GM21447 (cell line): Measurements from ENCODE around the gene GHDC.
"Not testable (repeated sequence)": the region's sequence is repeated elsewhere in the genome, so short reads cannot be mapped to it uniquely, and the experiment has no call there.

ENCODE experiments used
- ATAC-seq: cut with Tn5 transposase; IDR thresholded peaks from one replicate; pipeline ENCODE4 v1.9.1; 2021; ENCODE audit not compliant: unreplicated experiment

Gene GHDC

DNA sequence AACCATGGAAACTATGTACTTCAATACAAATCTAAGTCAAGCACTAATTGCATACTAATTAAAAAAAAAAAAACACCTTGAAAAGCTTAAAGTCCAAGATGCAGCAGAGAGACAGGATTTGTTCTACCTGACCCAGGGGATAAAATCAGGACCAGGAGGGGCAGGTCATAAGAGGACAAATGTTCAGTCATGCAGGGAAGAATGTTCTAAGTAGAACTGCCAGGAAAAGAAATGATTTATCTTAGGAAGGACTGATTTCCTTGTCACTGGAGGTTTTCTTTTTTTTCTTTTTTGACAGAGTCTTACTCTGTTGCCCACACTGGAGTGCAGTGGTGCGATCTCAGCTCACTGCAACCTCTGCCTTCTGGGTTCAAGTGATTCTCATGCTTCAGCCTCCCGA is 9.1 kb upstream of the GHDC start:
- ATAC-seq: no peak

DNA sequence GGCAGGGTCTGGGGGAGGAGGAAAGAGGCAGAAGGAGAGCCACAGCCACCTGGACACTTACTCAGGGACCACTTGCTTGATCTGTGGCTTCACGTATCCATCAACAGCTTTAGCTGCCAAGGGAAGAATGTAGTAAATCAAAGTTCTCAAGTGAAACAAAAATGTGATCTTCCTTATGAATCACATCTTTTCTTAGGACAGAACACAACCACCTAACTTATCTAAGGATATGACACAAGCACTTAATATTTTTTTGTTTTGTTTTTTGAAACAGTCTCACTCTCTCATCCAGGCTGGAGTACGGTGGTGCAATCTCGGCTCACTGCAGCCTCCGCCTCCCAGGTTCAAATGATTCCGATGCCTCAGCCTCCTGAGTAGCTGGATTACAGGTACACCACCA is 8.4 kb upstream of the GHDC start:
- ATAC-seq: no peak

DNA sequence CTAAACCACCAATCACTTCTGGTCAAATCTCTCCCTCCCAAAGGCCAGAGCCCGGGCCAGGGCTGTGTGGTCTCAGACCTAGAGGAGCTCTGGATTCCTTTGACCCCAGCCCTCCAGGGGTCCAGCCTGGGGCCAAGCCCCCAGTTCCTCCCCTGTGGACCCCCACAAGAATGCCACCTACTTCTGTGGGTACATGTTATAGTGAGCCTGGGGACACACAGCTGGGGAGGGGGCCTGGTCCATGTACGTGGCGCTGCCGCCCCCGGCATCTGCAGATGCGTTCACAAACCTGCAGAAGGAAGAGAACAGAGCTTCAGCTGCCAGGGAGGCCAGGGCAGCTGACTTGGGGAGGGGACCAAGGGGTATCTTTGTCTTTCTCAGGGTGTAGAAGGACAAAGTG is 7.9 kb upstream of the GHDC start:
- no peak for ATAC-seq

DNA sequence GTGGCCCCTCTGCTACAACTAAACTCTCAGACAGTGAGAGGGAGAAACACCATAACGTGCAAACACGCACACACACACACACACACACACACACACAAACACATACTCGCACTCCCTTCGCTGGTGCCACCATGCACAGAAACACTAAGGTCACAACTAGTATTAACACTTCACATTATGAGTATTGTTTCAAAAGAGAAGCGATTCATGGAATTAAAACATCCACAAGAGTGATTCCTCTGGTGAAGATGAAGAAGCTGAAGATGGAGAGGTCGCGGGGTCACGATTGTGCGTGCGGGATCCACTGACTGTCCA is 7.1 kb upstream of the GHDC start:
- ATAC-seq: no peak

GRCh38 chr17:42200706-42201457 is 6.6 kb upstream of the GHDC start:
- no peak for ATAC-seq

DNA sequence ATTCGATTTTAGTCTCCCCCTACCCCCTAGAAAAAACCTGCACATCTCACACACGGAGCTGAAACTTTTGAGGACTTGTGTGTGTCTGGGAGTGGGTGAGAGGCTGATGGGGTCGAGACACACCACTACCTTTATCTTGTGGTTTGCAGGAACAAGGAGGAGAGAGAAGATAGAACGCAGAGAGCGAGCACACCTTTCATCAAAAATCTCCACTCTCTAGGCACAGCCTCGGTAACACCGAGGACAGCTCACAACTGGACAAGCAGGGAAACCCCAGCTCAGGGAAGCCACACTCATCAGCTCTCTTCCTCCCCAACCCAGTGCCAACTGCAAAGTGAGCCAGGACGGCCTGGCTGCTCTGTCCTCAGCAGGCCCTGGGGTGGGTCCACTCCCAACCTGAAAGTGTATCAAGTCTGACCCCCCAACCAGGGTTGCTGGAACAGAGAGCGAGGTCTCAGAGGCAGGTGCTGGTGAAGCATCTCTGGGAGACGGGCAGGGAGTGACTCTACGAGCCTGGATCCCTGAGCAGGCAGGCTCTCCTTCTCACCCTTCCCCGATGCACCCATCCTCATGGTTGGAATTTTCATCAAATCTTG is 5.2 kb upstream of the GHDC start:
- no peak for ATAC-seq

- ATAC-seq: no peak
Observed at GRCh38 chr17:42198897-42199296, 4.6 kb upstream of the GHDC start.

DNA sequence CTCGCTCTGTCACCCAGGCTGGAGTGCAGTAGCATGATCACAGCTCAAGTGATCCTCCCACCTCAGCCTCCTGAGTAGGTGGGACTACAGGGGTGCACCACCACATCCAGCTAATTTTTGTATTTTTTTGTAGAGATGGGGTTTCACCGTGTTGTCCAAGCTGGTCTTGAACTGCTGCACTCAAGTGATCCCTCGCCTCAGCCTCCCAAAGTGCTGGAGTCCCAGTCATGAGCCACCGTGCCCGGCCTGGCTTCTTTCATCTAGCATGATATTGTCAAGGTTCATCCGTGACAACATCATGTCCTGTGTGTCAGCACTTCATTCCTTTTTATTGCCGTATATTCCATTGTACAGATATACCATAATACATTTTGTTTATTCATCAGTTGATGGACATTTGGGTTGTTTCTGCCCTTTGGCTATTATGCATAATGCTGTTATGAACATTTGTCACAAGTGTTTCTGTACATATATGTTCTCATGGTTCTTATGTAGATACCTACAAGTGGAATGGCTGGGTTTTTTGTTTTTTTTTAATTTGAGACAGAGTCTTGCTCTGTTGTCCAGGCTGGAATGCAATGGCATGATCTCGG is 3.4 kb upstream of the GHDC start:
- no peak for ATAC-seq

DNA sequence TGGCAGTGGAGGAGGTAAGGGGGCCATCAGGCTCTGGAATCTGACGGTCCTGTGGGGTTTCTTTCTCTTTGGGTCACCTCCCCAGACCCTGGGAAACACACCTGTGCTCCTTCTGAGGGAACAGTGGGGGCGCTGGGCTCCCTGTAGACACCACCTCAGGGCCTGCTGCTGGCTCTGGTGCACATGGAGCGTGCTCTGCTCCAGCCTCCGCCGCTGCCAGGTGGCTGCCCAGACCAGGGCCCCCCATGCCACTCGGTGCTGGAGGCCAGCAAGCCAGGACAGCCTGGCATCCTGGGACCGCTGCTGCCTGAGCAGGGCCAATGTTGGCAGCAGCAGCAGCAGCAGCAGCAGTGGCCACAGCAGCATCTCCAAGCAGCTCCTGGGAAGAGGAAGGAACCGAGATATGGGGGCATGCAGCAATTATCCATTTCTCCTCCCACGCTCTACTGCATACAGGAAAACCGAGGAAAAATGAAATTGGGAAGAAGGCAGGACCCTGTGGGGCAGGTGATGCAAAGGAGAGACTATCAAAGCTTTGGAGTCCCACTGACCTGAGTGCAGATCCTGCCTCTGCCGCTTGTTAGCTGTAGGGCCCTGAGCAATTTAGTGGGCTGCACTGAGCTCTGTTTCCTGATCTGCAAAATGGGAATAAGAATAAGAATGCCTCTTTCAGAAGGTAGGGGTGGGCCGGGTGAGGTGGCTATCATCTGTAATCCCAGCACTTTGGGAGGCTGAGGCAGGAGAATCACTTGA is 902 bp downstream of the GHDC start:
- ATAC-seq: no peak

DNA sequence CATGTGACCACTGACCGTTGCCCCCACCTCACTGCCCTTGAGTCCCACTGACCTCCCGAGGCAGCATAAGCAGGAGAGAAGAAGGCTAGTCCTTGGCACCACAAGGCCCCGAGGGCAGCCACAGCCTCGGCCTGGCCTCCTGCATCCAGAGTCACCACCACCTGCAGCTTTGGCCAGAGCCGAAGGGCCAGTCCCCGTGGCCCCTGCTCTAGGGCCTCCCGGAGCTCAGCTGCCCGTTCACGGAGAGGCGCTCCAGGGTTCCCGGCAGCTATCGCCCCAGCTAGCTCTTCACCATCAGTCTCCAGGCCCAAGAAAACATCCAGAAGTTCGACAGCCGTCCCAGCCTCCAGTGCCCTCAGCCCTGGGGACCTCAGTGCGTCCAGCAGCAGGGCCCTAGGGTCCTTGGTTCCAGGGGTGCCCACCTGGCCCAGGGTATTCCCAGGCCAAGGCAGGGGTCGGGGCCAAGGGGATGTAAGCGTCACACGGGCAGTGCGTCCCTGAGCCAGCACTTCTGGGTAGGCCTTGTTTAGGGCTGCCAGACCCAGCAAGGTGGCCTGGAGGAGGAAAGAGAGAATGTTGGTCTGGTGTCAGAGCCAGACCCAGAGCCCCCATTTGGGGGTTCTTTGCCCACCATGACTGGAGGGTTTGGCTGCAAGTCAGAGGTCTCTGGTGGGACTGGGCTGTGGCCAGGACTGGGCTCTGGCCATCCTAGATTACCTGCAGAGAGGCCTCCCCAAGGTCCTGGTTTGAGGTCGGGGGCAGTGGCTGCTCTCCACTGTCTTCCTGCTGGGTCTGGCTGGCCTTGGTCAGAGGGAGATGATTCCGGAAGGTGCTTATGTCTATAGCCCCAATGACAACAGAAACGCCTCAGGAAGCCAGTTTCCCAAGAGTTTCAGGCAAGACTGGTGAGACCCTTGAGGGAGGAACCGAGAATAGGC is 1.8 kb downstream of the GHDC start:
- ATAC-seq: no peak

DNA sequence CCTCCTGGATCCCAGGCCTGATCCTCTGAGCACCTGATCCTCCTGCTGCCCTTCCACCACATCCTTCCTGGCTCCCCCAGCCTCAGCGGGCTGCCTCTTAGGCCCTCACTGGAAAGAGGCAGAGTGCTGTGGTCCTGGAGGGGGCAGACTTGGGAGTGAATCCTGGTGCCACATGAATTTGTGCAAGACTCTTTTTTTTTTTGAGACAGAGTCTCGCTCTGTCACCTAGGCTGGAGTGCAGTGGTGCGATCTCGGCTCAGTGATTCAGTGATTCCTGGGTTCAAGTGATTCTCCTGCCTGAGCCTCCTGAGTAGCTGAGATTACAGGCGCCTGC is 3.1 kb downstream of the GHDC start:
- no peak for ATAC-seq

DNA sequence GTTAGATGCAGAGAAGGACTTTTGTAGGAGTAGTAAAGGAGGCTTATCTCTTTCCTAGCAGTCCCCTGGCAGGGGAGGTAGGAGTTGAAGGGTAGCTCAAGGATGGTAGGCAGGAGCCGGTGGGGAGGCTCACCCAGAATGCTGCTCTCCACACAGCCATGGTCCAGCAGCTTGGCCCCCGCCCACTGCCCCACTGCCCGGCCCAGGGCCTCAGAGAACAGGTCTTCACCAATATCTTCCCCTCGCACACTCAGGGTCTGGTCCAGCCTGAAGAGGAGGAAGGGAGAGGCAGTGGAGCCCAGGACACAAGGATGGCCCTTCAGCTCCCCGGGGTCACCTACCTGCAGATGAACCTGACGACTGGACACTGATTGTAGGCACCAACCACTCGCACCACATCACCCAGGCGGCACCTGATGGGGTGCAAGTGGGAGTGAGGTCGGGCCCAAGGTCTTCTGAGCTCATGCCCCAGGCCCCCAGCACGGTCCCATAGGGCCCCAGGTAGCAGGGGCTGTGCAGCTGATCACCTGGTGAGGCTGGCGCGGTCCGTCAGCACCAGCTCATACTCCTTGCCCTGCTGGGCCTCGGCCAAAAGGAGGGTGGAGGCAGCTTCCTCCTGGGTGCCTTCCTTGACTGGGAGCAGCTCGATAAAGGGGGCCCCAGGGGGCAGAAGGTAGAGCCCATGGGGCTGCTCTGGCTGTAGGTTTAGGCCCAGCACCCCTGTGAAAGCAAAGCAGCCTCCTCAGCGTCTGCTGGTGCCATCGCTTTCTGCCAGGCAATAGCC is 3.6 kb downstream of the GHDC start:
- ATAC-seq: no peak

GRCh38 chr17:42189651-42189965 is 4.7 kb downstream of the GHDC start:
- ATAC-seq: no peak

DNA sequence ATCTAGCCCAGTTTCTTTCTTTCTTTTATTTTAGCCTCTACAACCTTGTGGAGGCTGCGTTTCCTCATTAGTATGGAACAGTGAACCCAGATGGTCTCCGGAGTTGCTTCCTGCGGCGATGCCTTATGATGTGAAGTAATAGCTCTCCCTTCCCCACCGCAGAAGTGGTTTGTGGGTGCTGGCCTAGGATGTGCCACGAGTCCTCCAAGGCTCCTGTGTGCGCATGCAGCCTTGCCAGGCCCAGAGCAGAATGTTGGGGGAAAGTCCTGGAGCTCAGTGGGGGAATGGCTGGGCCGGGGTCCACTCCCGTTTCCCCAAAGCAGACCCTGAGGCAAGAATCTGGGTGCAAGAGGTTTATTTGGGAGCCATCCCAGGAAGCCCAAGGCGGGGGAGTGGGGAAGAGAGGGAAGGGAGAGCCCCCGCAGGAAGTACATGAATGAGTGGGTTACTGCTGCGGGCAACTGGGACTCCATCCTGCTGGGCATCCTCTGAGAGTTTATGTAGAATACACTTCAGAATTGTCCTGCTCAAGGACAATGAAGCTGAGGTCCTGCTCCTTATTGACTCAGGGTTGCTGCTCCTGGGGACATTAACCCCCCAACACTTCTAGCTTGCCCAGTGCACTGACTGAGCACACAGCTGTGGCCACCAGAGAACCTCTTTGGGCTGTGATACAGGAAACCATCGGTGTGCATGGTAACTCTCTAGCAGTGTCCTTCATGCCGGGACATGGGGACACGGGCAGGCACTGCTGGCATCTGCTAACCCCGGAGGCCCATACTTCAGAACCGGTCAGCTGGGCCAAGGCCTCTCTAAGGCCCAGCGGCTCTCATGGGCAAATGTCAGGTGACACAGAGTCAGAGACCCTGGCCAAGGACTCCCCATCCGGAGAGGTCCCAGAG is 5.3 kb downstream of the GHDC start:
- ATAC-seq: no peak

- ATAC-seq: no peak
Observed at GRCh38 chr17:42187833-42188232, 6.5 kb downstream of the GHDC start.

- ATAC-seq: not testable (repeated sequence)
Observed at GRCh38 chr17:42186191-42186590, 8.1 kb downstream of the GHDC start.

- ATAC-seq: no peak
Observed at GRCh38 chr17:42185621-42185930, 8.7 kb downstream of the GHDC start.

- no peak for ATAC-seq
Observed at GRCh38 chr17:42184713-42185620, 9.3 kb downstream of the GHDC start, which contains the start of gene HCRT. Gene HCRT (minus strand): TSS chr17:42185452. CDS start chr17:42185365, 87 bp downstream.
